PC-3 (cell line): ENCODE results near the gene ANKS1B.

ENCODE experiments used
- EZH2 ChIP-seq: fragments of 300-600 bp; sonication (generic); IDR thresholded peaks from one replicate; pipeline ENCODE4 v1.6.1; 2017; ENCODE audit warnings: antibody characterized with exemption, mild to moderate bottlenecking, low read length; ENCODE audit not compliant: unreplicated experiment
- EZH2phosphoT487 ChIP-seq: fragments of 300-600 bp; sonication (generic); IDR thresholded peaks from 2 replicates; pipeline ENCODE4 v1.6.1; 2018; ENCODE audit warnings: mild to moderate bottlenecking, antibody characterized with exemption, low read length, borderline replicate concordance
- TF ChIP-seq, protein P1 (sequence below): fragments of 300-600 bp; sonication (generic); conservative IDR thresholded peaks from 2 replicates; pipeline ENCODE4 v1.5.1; 2017; ENCODE audit warnings: antibody characterized with exemption, low read depth, mild to moderate bottlenecking, low read length

DNA sequence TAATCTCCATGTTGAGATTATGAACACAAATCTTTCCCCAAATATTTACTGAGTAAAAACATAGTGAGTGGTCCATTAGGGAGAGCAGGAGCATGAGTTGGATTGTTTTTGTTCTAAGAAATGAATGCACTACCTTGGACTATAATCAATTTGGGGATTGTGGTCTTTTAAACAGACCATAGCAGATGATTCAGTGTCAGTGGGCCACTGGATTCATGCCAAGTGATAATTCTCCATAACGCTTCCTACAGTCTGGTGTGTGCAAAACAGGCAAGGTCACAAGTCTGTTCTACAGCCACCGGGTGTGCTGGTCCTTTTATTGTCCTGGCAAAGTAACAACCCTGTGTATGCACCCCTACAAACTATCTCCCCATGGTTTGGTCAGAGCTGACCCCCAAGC lies 1073.3 kb downstream of the ANKS1B start:
- TF ChIP-seq EZH2 (no peak), EZH2phosphoT487 (no peak)
- TF ChIP-seq, protein P1, sequence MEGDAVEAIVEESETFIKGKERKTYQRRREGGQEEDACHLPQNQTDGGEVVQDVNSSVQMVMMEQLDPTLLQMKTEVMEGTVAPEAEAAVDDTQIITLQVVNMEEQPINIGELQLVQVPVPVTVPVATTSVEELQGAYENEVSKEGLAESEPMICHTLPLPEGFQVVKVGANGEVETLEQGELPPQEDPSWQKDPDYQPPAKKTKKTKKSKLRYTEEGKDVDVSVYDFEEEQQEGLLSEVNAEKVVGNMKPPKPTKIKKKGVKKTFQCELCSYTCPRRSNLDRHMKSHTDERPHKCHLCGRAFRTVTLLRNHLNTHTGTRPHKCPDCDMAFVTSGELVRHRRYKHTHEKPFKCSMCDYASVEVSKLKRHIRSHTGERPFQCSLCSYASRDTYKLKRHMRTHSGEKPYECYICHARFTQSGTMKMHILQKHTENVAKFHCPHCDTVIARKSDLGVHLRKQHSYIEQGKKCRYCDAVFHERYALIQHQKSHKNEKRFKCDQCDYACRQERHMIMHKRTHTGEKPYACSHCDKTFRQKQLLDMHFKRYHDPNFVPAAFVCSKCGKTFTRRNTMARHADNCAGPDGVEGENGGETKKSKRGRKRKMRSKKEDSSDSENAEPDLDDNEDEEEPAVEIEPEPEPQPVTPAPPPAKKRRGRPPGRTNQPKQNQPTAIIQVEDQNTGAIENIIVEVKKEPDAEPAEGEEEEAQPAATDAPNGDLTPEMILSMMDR: no peak
